Measurements from ENCODE around the gene TBC1D22A. TPM values are rescaled to one million over a fixed set of nuclear protein-coding genes. Genes with fewer than 3 reads are reported as not detected.

TBC1D22A gene
- total RNA-seq, 2 donors from 2014 or later, result 31.9 to 43.4 TPM

- DNase-seq (ENCODE audit: low spot score) (no peak), ATAC-seq (no peak)
- Mint-ChIP-seq H3K9me3 (no peaks in the 10 kb centered on the region), H3K36me3 (no peaks in the 10 kb centered on the region), H3K4me1 (ENCODE audit: low read depth in 2 of 2) (no peaks in the 10 kb centered on the region), H3K27ac (no peak overlapping the region), H3K27me3 (no peaks in the 10 kb centered on the region), H3K4me3 (no peak overlapping the region)
Observed at GRCh38 chr22:47006433-47006832, 244.0 kb downstream of the TBC1D22A start.

GRCh38 chr22:47006869-47007268, 244.4 kb downstream of the TBC1D22A start:
- H3K27ac Mint-ChIP-seq, result no peak overlapping the region
- no peak overlapping the region for H3K4me3 Mint-ChIP-seq
- ATAC-seq, result no peak
- no peaks in the 10 kb centered on the region for H3K36me3 Mint-ChIP-seq
- H3K27me3 Mint-ChIP-seq, result no peaks in the 10 kb centered on the region
- H3K9me3 Mint-ChIP-seq, result no peaks in the 10 kb centered on the region
- H3K4me1 Mint-ChIP-seq (ENCODE audit: low read depth in 2 of 2), result no peaks in the 10 kb centered on the region
- DNase-seq (ENCODE audit: low spot score), result no peak

GRCh38 chr22:47007496-47007895, 245.0 kb downstream of the TBC1D22A start:
- Mint-ChIP-seq H3K36me3 (no peaks in the 10 kb centered on the region), H3K9me3 (no peaks in the 10 kb centered on the region), H3K27ac (no peak overlapping the region), H3K4me3 (no peak overlapping the region), H3K4me1 (ENCODE audit: low read depth in 2 of 2) (peaks cover 3 to 4% of the 10 kb centered on the region in 2 donors), H3K27me3 (no peaks in the 10 kb centered on the region)
- DNase-seq (ENCODE audit: low spot score) (no peak), ATAC-seq (no peak)

GRCh38 chr22:47008208-47008885, 245.9 kb downstream of the TBC1D22A start:
- H3K27me3 Mint-ChIP-seq, result no peaks in the 10 kb centered on the region
- H3K4me3 Mint-ChIP-seq, result no peak overlapping the region
- ATAC-seq, result no peak
- no peaks in the 10 kb centered on the region for H3K9me3 Mint-ChIP-seq
- H3K27ac Mint-ChIP-seq, result no peak overlapping the region
- no peak for DNase-seq (ENCODE audit: low spot score)
- H3K4me1 Mint-ChIP-seq (ENCODE audit: low read depth in 2 of 2), result peaks cover 8 to 12% of the 10 kb centered on the region in 2 donors
- H3K36me3 Mint-ChIP-seq, result no peaks in the 10 kb centered on the region

GRCh38 chr22:47009304-47010101, 247.1 kb downstream of the TBC1D22A start:
- Mint-ChIP-seq H3K4me3 (no peak overlapping the region), H3K9me3 (no peaks in the 10 kb centered on the region), H3K27me3 (no peaks in the 10 kb centered on the region), H3K36me3 (no peaks in the 10 kb centered on the region), H3K27ac (no peak overlapping the region), H3K4me1 (ENCODE audit: low read depth in 2 of 2) (peaks cover 13 to 18% of the 10 kb centered on the region in 2 donors)
- ATAC-seq (no peak), DNase-seq (ENCODE audit: low spot score) (no peak)

- no peak for ATAC-seq
- Mint-ChIP-seq H3K27ac (no peak overlapping the region), H3K27me3 (no peaks in the 10 kb centered on the region), H3K4me1 (ENCODE audit: low read depth in 2 of 2) (peaks cover 13 to 19% of the 10 kb centered on the region in 2 donors), H3K4me3 (no peak overlapping the region), H3K9me3 (no peaks in the 10 kb centered on the region), H3K36me3 (no peaks in the 10 kb centered on the region)
- DNase-seq (ENCODE audit: low spot score), result no peak
Observed at GRCh38 chr22:47010211-47010610, 247.8 kb downstream of the TBC1D22A start.

GRCh38 chr22:47011131-47011858, 248.8 kb downstream of the TBC1D22A start:
- Mint-ChIP-seq H3K27ac (no peak overlapping the region), H3K9me3 (no peaks in the 10 kb centered on the region), H3K4me1 (ENCODE audit: low read depth in 2 of 2) (peaks cover 15 to 19% of the 10 kb centered on the region in 2 donors), H3K36me3 (no peaks in the 10 kb centered on the region), H3K27me3 (no peaks in the 10 kb centered on the region), H3K4me3 (no peak overlapping the region)
- no peak for ATAC-seq
- no peak for DNase-seq (ENCODE audit: low spot score)

GRCh38 chr22:47011859-47012258, 249.4 kb downstream of the TBC1D22A start:
- H3K4me1 Mint-ChIP-seq (ENCODE audit: low read depth in 2 of 2), result peaks cover 15 to 19% of the 10 kb centered on the region in 2 donors
- no peak overlapping the region for H3K27ac Mint-ChIP-seq
- no peaks in the 10 kb centered on the region for H3K36me3 Mint-ChIP-seq
- H3K4me3 Mint-ChIP-seq, result no peak overlapping the region
- ATAC-seq (no peak), DNase-seq (ENCODE audit: low spot score) (no peak)
- no peaks in the 10 kb centered on the region for H3K27me3 Mint-ChIP-seq
- no peaks in the 10 kb centered on the region for H3K9me3 Mint-ChIP-seq

GRCh38 chr22:47012589-47013370, 250.3 kb downstream of the TBC1D22A start:
- no peaks in the 10 kb centered on the region for H3K36me3 Mint-ChIP-seq
- H3K4me3 Mint-ChIP-seq, result no peak overlapping the region
- no peaks in the 10 kb centered on the region for H3K9me3 Mint-ChIP-seq
- ATAC-seq (no peak), DNase-seq (ENCODE audit: low spot score) (no peak)
- no peak overlapping the region for H3K27ac Mint-ChIP-seq
- H3K27me3 Mint-ChIP-seq, result no peaks in the 10 kb centered on the region
- H3K4me1 Mint-ChIP-seq (ENCODE audit: low read depth in 2 of 2), result peaks cover 19 to 20% of the 10 kb centered on the region in 2 donors

GRCh38 chr22:47013861-47014635, 251.6 kb downstream of the TBC1D22A start:
- no peaks in the 10 kb centered on the region for H3K36me3 Mint-ChIP-seq
- no peak overlapping the region for H3K4me3 Mint-ChIP-seq
- H3K9me3 Mint-ChIP-seq, result no peaks in the 10 kb centered on the region
- DNase-seq (ENCODE audit: low spot score) (no peak), ATAC-seq (no peak)
- H3K27me3 Mint-ChIP-seq, result no peaks in the 10 kb centered on the region
- peaks cover 24 to 27% of the 10 kb centered on the region in 2 donors for H3K4me1 Mint-ChIP-seq (ENCODE audit: low read depth in 2 of 2)
- H3K27ac Mint-ChIP-seq, result no peak overlapping the region

GRCh38 chr22:47014636-47015345, 252.3 kb downstream of the TBC1D22A start:
- H3K27ac Mint-ChIP-seq, result no peak overlapping the region
- H3K27me3 Mint-ChIP-seq, result no peaks in the 10 kb centered on the region
- H3K36me3 Mint-ChIP-seq, result no peaks in the 10 kb centered on the region
- no peak overlapping the region for H3K4me3 Mint-ChIP-seq
- H3K4me1 Mint-ChIP-seq (ENCODE audit: low read depth in 2 of 2), result peaks cover 24 to 30% of the 10 kb centered on the region in 2 donors
- no peak for DNase-seq (ENCODE audit: low spot score)
- no peak for ATAC-seq
- no peaks in the 10 kb centered on the region for H3K9me3 Mint-ChIP-seq

- no peak overlapping the region for H3K4me3 Mint-ChIP-seq
- no peak for DNase-seq (ENCODE audit: low spot score)
- no peaks in the 10 kb centered on the region for H3K9me3 Mint-ChIP-seq
- peaks cover 24 to 36% of the 10 kb centered on the region in 2 donors for H3K4me1 Mint-ChIP-seq (ENCODE audit: low read depth in 2 of 2)
- no peaks in the 10 kb centered on the region for H3K36me3 Mint-ChIP-seq
- no peak for ATAC-seq
- H3K27me3 Mint-ChIP-seq, result no peaks in the 10 kb centered on the region
- no peak overlapping the region for H3K27ac Mint-ChIP-seq
Observed at GRCh38 chr22:47015589-47016178, 253.2 kb downstream of the TBC1D22A start.
